Skeletal muscle satellite cell (primary cell): ENCODE results near the gene EML2.

Experiments
- H3K27me3 ChIP-seq: 2 replicates; pipeline ENCODE4 v1.7.0; 2013; ENCODE audit warnings: low read length; ENCODE audit not compliant: control insufficient read depth, insufficient read depth
- H3K36me3 ChIP-seq: 2 replicates; pipeline ENCODE4 v1.7.0; 2013; ENCODE audit warnings: mild to moderate bottlenecking, control low read depth, low read length; ENCODE audit not compliant: insufficient read depth
- H3K4me1 ChIP-seq: 2 replicates; pipeline ENCODE4 v1.7.0; 2013; ENCODE audit warnings: low read length; ENCODE audit not compliant: control insufficient read depth, insufficient read depth
- H3K4me2 ChIP-seq: 2 replicates; pipeline ENCODE4 v1.7.0; 2013; ENCODE audit warnings: mild to moderate bottlenecking, low read length
- H3K4me3 ChIP-seq: 2 replicates; pipeline ENCODE4 v1.7.0; 2013; ENCODE audit warnings: low read length
- H3K9ac ChIP-seq: 2 replicates; pipeline ENCODE4 v1.7.0; 2013; ENCODE audit warnings: mild to moderate bottlenecking, low read depth, low read length, moderate library complexity
- H3K9me3 ChIP-seq: replicated peaks from 2 replicates; pipeline ENCODE4 v1.7.0; 2013; ENCODE audit warnings: mild to moderate bottlenecking, control low read depth, low read length

The EML2 gene

GRCh38 chr19:45668342-45668871, 29.2 kb upstream of the EML2 start:
- no peaks in the 10 kb centered on the region for H3K9me3 ChIP-seq
- H3K9ac ChIP-seq: no peak overlapping the region
- no peaks in the 10 kb centered on the region for H3K36me3 ChIP-seq
- H3K4me1 ChIP-seq: peaks cover 17% of the 10 kb centered on the region
- peaks cover 46% of the 10 kb centered on the region for H3K27me3 ChIP-seq
- peak overlapping the region; percentile 50 for H3K4me3 ChIP-seq
- H3K4me2 ChIP-seq: peak overlapping the region; percentile 65

- no peaks in the 10 kb centered on the region for H3K36me3 ChIP-seq
- peaks cover 44% of the 10 kb centered on the region for H3K27me3 ChIP-seq
- H3K4me1 ChIP-seq: peaks cover 17% of the 10 kb centered on the region
- peak within 1 kb of the TSS; percentile 65 for H3K4me2 ChIP-seq
- no peak within 1 kb of the TSS for H3K9ac ChIP-seq
- no peaks in the 10 kb centered on the region for H3K9me3 ChIP-seq
- peak within 1 kb of the TSS; percentile 50 for H3K4me3 ChIP-seq
Measured at GRCh38 chr19:45667620-45668341, 28.6 kb upstream of the EML2 start, which contains the start of gene GIPR. Gene GIPR, plus strand, starts transcription at chr19:45668221. Its CDS starts 1,300 bp downstream, at chr19:45669521.

GRCh38 chr19:45664575-45664974, 25.4 kb upstream of the EML2 start:
- Histone ChIP-seq H3K4me1 (peaks cover 16% of the 10 kb centered on the region), H3K36me3 (no peaks in the 10 kb centered on the region), H3K4me3 (no peak overlapping the region), H3K27me3 (peaks cover 35% of the 10 kb centered on the region), H3K9ac (no peak overlapping the region), H3K4me2 (no peak overlapping the region), H3K9me3 (no peaks in the 10 kb centered on the region)

- H3K36me3 ChIP-seq: no peaks in the 10 kb centered on the region
- H3K9me3 ChIP-seq: no peaks in the 10 kb centered on the region
- no peak overlapping the region for H3K4me2 ChIP-seq
- no peak overlapping the region for H3K4me3 ChIP-seq
- peaks cover 8% of the 10 kb centered on the region for H3K4me1 ChIP-seq
- H3K27me3 ChIP-seq: peaks cover 35% of the 10 kb centered on the region
- H3K9ac ChIP-seq: no peak overlapping the region
Measured at GRCh38 chr19:45663800-45664199, 24.6 kb upstream of the EML2 start.

GRCh38 chr19:45660636-45661035, 21.4 kb upstream of the EML2 start:
- Histone ChIP-seq H3K9ac (no peak overlapping the region), H3K36me3 (no peaks in the 10 kb centered on the region), H3K9me3 (no peaks in the 10 kb centered on the region), H3K27me3 (peaks cover 28% of the 10 kb centered on the region), H3K4me3 (no peak overlapping the region), H3K4me2 (no peak overlapping the region), H3K4me1 (no peaks in the 10 kb centered on the region)

- H3K27me3 ChIP-seq: peaks cover 24% of the 10 kb centered on the region
- H3K4me2 ChIP-seq: no peak overlapping the region
- no peaks in the 10 kb centered on the region for H3K36me3 ChIP-seq
- H3K9ac ChIP-seq: no peak overlapping the region
- no peaks in the 10 kb centered on the region for H3K4me1 ChIP-seq
- no peaks in the 10 kb centered on the region for H3K9me3 ChIP-seq
- H3K4me3 ChIP-seq: no peak overlapping the region
Measured at GRCh38 chr19:45659096-45659729, 20.0 kb upstream of the EML2 start.

GRCh38 chr19:45657520-45658167, 18.4 kb upstream of the EML2 start:
- Histone ChIP-seq H3K9ac (no peak overlapping the region), H3K36me3 (no peaks in the 10 kb centered on the region), H3K9me3 (no peaks in the 10 kb centered on the region), H3K4me1 (no peaks in the 10 kb centered on the region), H3K27me3 (peaks cover 23% of the 10 kb centered on the region), H3K4me2 (no peak overlapping the region), H3K4me3 (no peak overlapping the region)

GRCh38 chr19:45655073-45655472, 15.9 kb upstream of the EML2 start:
- Histone ChIP-seq H3K36me3 (no peaks in the 10 kb centered on the region), H3K4me1 (no peaks in the 10 kb centered on the region), H3K4me2 (no peak overlapping the region), H3K4me3 (no peak overlapping the region), H3K9me3 (no peaks in the 10 kb centered on the region), H3K27me3 (peaks cover 15% of the 10 kb centered on the region), H3K9ac (no peak overlapping the region)

- H3K36me3 ChIP-seq: no peaks in the 10 kb centered on the region
Measured at GRCh38 chr19:45653634-45654033, 14.4 kb upstream of the EML2 start.

GRCh38 chr19:45650722-45651121, 11.5 kb upstream of the EML2 start:
- Histone ChIP-seq H3K9me3 (no peaks in the 10 kb centered on the region), H3K4me2 (no peak overlapping the region)

More at GRCh38 chr19:45653634-45654033, 14.4 kb upstream of the EML2 start:
- H3K9me3 ChIP-seq: no peaks in the 10 kb centered on the region
- H3K27me3 ChIP-seq: peaks cover 4% of the 10 kb centered on the region
- no peak overlapping the region for H3K4me2 ChIP-seq
- H3K4me3 ChIP-seq: no peak overlapping the region
- no peaks in the 10 kb centered on the region for H3K4me1 ChIP-seq
- H3K9ac ChIP-seq: no peak overlapping the region

GRCh38 chr19:45646345-45646698, 7.1 kb upstream of the EML2 start:
- Histone ChIP-seq H3K4me1 (peaks cover 22% of the 10 kb centered on the region), H3K4me3 (peak overlapping the region; percentile 72), H3K9ac (no peak overlapping the region), H3K36me3 (no peaks in the 10 kb centered on the region), H3K9me3 (no peaks in the 10 kb centered on the region), H3K27me3 (no peaks in the 10 kb centered on the region), H3K4me2 (peak overlapping the region; percentile 82)

More at GRCh38 chr19:45650722-45651121, 11.5 kb upstream of the EML2 start:
- Histone ChIP-seq H3K4me1 (no peaks in the 10 kb centered on the region), H3K4me3 (no peak overlapping the region), H3K36me3 (no peaks in the 10 kb centered on the region), H3K9ac (no peak overlapping the region), H3K27me3 (no peaks in the 10 kb centered on the region)
